ENCODE data around the gene LRRC3.

The LRRC3 gene

GRCh38 chr21:44480200-44481053 lies 25.1 kb downstream of the LRRC3 start:
- FAIRE-seq (no peak), DNase-seq (ENCODE audit: insufficient read length, low spot score) (no peak)
- TF ChIP-seq POLR2A (IDR thresholded peaks at IDR 0.05; ENCODE audit: low read depth, low read length), result no peak

GRCh38 chr21:44482581-44483287 lies 27.4 kb downstream of the LRRC3 start:
- FAIRE-seq (no peak), DNase-seq (ENCODE audit: insufficient read length, low spot score) (no peak)
- TF ChIP-seq POLR2A (IDR thresholded peaks at IDR 0.05; ENCODE audit: low read depth, low read length), result no peak

GRCh38 chr21:44483288-44484237 lies 28.3 kb downstream of the LRRC3 start:
- TF ChIP-seq POLR2A (IDR thresholded peaks at IDR 0.05; ENCODE audit: low read depth, low read length), result no peak
- DNase-seq (ENCODE audit: insufficient read length, low spot score) (no peak), FAIRE-seq (no peak)

GRCh38 chr21:44484498-44485253 lies 29.4 kb downstream of the LRRC3 start:
- no peak for FAIRE-seq
- TF ChIP-seq POLR2A (IDR thresholded peaks at IDR 0.05; ENCODE audit: low read depth, low read length), result no peak
- DNase-seq (ENCODE audit: insufficient read length, low spot score), result no peak

- TF ChIP-seq POLR2A (IDR thresholded peaks at IDR 0.05; ENCODE audit: low read depth, low read length), result no peak
- FAIRE-seq (no peak), DNase-seq (ENCODE audit: insufficient read length, low spot score) (no peak)
These were observed 30.0 kb downstream of the LRRC3 start for GRCh38 chr21:44485254-44485793.

GRCh38 chr21:44485796-44486195 lies 30.5 kb downstream of the LRRC3 start:
- no peak for TF ChIP-seq POLR2A (IDR thresholded peaks at IDR 0.05; ENCODE audit: low read depth, low read length)
- FAIRE-seq (no peak), DNase-seq (ENCODE audit: insufficient read length, low spot score) (no peak)

GRCh38 chr21:44486302-44486701 lies 31.0 kb downstream of the LRRC3 start:
- no peak for FAIRE-seq
- no peak for TF ChIP-seq POLR2A (IDR thresholded peaks at IDR 0.05; ENCODE audit: low read depth, low read length)

GRCh38 chr21:44487831-44488230 lies 32.5 kb downstream of the LRRC3 start:
- DNase-seq (ENCODE audit: insufficient read length, low spot score) (peak; percentile 34), FAIRE-seq (no peak)
- TF ChIP-seq POLR2A (IDR thresholded peaks at IDR 0.05; ENCODE audit: low read depth, low read length), result no peak

More at GRCh38 chr21:44486302-44486701, 31.0 kb downstream of the LRRC3 start:
- no peak for DNase-seq (ENCODE audit: insufficient read length, low spot score)

- no peak for TF ChIP-seq POLR2A (IDR thresholded peaks at IDR 0.05; ENCODE audit: low read depth, low read length)
- DNase-seq (ENCODE audit: insufficient read length, low spot score) (no peak), FAIRE-seq (no peak)
These were observed 34.7 kb downstream of the LRRC3 start for GRCh38 chr21:44489962-44490361.

- DNase-seq (ENCODE audit: insufficient read length, low spot score), result no peak
- TF ChIP-seq POLR2A (IDR thresholded peaks at IDR 0.05; ENCODE audit: low read depth, low read length), result no peak
- FAIRE-seq, result no peak
These were observed 35.1 kb downstream of the LRRC3 start for GRCh38 chr21:44490405-44490804.

- DNase-seq (ENCODE audit: insufficient read length, low spot score), result no peak
- TF ChIP-seq POLR2A (IDR thresholded peaks at IDR 0.05; ENCODE audit: low read depth, low read length), result no peak
- no peak for FAIRE-seq
These were observed 35.5 kb downstream of the LRRC3 start for GRCh38 chr21:44490816-44491215.

- DNase-seq (ENCODE audit: insufficient read length, low spot score), result no peak
- no peak for FAIRE-seq
- TF ChIP-seq POLR2A (IDR thresholded peaks at IDR 0.05; ENCODE audit: low read depth, low read length), result no peak
These were observed 37.5 kb downstream of the LRRC3 start for GRCh38 chr21:44492567-44493385.

All from H54 (cell line).